ENCODE measurements around the gene SLC2A5. TPM values are rescaled to one million over a fixed set of nuclear protein-coding genes. Genes with fewer than 3 reads are reported as not detected.

The SLC2A5 gene
- total and polyA plus RNA-seq, 9 of the 15 experiments (the other 6 are each of a cell fraction or from before 2014, with no cell fraction given): 0.08 TPM; not detected in 8

DNA sequence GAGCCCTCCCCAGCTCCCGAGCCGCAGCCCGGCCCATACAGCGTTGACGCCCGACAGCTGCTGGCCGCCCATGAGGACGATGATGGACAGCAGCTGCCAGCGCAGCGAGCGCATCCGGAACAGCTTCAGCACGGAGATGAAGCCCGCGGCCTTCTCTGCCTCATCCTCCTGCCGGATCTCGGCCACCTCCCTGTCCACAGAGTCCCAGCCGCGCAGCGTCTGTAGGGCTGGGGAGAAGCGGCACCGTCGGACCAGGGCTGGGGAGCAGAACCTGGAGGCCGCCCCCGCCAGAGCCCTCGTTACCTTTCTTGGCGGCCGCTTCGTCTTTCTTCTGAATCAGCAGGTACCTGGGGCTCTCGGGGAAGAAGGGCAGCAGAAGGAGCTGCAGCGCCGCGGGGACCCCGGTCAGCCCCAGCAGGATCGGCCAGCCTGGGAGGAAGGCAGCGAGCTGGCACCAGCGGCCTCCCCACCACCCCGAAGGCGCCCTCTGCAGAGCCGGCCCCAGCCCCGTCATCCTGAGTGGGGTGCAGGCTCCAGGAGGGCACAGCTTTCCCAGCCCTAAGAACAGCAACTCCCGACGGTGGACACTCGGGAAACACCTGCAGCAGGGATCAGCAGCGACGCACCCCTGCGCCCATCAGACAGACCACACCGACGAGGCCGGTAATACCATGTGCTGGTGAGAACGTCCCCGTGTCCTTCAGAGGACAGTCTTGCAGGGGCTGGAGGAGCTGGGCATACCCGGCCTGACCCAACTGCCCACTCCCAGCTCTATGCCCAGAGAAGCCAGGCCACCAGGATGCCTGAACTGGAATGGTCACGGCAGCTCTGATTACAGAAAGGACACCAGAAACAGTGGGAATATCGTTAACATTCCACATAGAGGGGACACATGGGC is 29.4 kb downstream of the SLC2A5 start:
- BruUV-seq (replicated peaks): no TSS peak
- DNase-seq (ENCODE audit: extremely low read depth in 1 of 4, low spot score in 3 of 4): no peak
- in situ Hi-C loops (cut with MboI) (no loop called here), intact Hi-C loops (cut with micrococcal nuclease) (no loop called here)
- Histone ChIP-seq H3K9me3 (replicated peaks; ENCODE audit: control insufficient read depth, insufficient read depth, low read depth, low read length) (0 out of 2 replicates have a peak, but pooled peaks cover 2% of the 10 kb centered on the region), H3K79me2 (ENCODE audit: control insufficient read depth, insufficient read depth, low read length) (no peaks in the 10 kb centered on the region), H3K36me3 (ENCODE audit: control insufficient read depth, insufficient read depth, low read length) (no peaks in the 10 kb centered on the region), H3K4me1 (replicated peaks in 1 of 2; ENCODE audit: control insufficient read depth in 2 of 2, insufficient read depth in 2 of 2, low read length in 2 of 2) (peaks cover 0 to 17% of the 10 kb centered on the region in 2 experiments; a peak in 2 of 5 replicates), H2AFZ (ENCODE audit: low read depth, low read length) (no peak overlapping the region), H3K4me2 (ENCODE audit: insufficient read depth, low read length) (no peak overlapping the region), H4K20me1 (replicated peaks; ENCODE audit: control insufficient read depth, insufficient read depth, low read length) (peaks cover 10% of the 10 kb centered on the region), H3K9me1 (ENCODE audit: control insufficient read depth, insufficient read depth, low read length) (no peaks in the 10 kb centered on the region), H3K27ac (ENCODE audit: extremely low read depth, low read depth, low read length) (no peak overlapping the region), H3K9ac (ENCODE audit: insufficient read depth in 1 of 2, low read depth in 2 of 2, low read length in 2 of 2) (no peak overlapping the region), H3K4me3 (no peak overlapping the region), H3K27me3 (ENCODE audit: control insufficient read depth in 2 of 2, insufficient read depth in 2 of 2, low read length in 2 of 2) (peaks cover 43 to 71% of the 10 kb centered on the region in 2 experiments)
- ATAC-seq: no peak
- POLR2A ChIA-PET: interaction anchor here (0.7 to 1.1 kb wide), 3 partner anchors 9 to 30 kb away, joined by 3 to 5 read pairs (median 3); no protein-coding TSS in a partner anchor
- FAIRE-seq: no peak
- CTCF ChIA-PET (ENCODE audit: low intra/inter-chr PET ratio): no interaction called here
- 13% methylated on average over 47 of the region's 55 CpGs for WGBS (ENCODE audit: insufficient coverage, low coverage, missing lambda C conversion rate)
- TF ChIP-seq, protein P1, sequence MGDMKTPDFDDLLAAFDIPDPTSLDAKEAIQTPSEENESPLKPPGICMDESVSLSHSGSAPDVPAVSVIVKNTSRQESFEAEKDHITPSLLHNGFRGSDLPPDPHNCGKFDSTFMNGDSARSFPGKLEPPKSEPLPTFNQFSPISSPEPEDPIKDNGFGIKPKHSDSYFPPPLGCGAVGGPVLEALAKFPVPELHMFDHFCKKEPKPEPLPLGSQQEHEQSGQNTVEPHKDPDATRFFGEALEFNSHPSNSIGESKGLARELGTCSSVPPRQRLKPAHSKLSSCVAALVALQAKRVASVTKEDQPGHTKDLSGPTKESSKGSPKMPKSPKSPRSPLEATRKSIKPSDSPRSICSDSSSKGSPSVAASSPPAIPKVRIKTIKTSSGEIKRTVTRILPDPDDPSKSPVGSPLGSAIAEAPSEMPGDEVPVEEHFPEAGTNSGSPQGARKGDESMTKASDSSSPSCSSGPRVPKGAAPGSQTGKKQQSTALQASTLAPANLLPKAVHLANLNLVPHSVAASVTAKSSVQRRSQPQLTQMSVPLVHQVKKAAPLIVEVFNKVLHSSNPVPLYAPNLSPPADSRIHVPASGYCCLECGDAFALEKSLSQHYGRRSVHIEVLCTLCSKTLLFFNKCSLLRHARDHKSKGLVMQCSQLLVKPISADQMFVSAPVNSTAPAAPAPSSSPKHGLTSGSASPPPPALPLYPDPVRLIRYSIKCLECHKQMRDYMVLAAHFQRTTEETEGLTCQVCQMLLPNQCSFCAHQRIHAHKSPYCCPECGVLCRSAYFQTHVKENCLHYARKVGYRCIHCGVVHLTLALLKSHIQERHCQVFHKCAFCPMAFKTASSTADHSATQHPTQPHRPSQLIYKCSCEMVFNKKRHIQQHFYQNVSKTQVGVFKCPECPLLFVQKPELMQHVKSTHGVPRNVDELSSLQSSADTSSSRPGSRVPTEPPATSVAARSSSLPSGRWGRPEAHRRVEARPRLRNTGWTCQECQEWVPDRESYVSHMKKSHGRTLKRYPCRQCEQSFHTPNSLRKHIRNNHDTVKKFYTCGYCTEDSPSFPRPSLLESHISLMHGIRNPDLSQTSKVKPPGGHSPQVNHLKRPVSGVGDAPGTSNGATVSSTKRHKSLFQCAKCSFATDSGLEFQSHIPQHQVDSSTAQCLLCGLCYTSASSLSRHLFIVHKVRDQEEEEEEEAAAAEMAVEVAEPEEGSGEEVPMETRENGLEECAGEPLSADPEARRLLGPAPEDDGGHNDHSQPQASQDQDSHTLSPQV (IDR thresholded peaks at IDR 0.05): no peak
- TF ChIP-seq ZNF217 (CRISPR knock-in tag; IDR thresholded peaks at IDR 0.05) (no peak), CSDE1 (IDR thresholded peaks at IDR 0.05) (no peak), MED1 (CRISPR knock-in tag; IDR thresholded peaks at IDR 0.05; ENCODE audit: borderline replicate concordance) (no peak), ARNT (IDR thresholded peaks at IDR 0.05) (no peak), DACH1 (IDR thresholded peaks at IDR 0.05; ENCODE audit: partially characterized antibody) (no peak), ZC3H11A (IDR thresholded peaks at IDR 0.05; ENCODE audit: low read depth, low read length) (no peak), ZC3H8 (IDR thresholded peaks at IDR 0.05) (no peak)
- TF ChIP-seq, protein P2, sequence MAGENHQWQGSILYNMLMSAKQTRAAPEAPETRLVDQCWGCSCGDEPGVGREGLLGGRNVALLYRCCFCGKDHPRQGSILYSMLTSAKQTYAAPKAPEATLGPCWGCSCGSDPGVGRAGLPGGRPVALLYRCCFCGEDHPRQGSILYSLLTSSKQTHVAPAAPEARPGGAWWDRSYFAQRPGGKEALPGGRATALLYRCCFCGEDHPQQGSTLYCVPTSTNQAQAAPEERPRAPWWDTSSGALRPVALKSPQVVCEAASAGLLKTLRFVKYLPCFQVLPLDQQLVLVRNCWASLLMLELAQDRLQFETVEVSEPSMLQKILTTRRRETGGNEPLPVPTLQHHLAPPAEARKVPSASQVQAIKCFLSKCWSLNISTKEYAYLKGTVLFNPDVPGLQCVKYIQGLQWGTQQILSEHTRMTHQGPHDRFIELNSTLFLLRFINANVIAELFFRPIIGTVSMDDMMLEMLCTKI (IDR thresholded peaks at IDR 0.05; ENCODE audit: partially characterized antibody): no peak
- TF ChIP-seq, protein P3, sequence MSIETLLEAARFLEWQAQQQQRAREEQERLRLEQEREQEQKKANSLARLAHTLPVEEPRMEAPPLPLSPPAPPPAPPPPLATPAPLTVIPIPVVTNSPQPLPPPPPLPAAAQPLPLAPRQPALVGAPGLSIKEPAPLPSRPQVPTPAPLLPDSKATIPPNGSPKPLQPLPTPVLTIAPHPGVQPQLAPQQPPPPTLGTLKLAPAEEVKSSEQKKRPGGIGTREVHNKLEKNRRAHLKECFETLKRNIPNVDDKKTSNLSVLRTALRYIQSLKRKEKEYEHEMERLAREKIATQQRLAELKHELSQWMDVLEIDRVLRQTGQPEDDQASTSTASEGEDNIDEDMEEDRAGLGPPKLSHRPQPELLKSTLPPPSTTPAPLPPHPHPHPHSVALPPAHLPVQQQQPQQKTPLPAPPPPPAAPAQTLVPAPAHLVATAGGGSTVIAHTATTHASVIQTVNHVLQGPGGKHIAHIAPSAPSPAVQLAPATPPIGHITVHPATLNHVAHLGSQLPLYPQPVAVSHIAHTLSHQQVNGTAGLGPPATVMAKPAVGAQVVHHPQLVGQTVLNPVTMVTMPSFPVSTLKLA (conservative IDR thresholded peaks at IDR 0.05): no peak
- TF ChIP-seq, protein P4, sequence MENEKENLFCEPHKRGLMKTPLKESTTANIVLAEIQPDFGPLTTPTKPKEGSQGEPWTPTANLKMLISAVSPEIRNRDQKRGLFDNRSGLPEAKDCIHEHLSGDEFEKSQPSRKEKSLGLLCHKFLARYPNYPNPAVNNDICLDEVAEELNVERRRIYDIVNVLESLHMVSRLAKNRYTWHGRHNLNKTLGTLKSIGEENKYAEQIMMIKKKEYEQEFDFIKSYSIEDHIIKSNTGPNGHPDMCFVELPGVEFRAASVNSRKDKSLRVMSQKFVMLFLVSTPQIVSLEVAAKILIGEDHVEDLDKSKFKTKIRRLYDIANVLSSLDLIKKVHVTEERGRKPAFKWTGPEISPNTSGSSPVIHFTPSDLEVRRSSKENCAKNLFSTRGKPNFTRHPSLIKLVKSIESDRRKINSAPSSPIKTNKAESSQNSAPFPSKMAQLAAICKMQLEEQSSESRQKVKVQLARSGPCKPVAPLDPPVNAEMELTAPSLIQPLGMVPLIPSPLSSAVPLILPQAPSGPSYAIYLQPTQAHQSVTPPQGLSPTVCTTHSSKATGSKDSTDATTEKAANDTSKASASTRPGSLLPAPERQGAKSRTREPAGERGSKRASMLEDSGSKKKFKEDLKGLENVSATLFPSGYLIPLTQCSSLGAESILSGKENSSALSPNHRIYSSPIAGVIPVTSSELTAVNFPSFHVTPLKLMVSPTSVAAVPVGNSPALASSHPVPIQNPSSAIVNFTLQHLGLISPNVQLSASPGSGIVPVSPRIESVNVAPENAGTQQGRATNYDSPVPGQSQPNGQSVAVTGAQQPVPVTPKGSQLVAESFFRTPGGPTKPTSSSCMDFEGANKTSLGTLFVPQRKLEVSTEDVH (IDR thresholded peaks at IDR 0.05; ENCODE audit: low read depth, partially characterized antibody): no peak
